ENCODE results near the gene RPS6KC1. TPM values are rescaled to one million over a fixed set of nuclear protein-coding genes. Genes with fewer than 3 reads are reported as not detected.

Gene RPS6KC1
- total RNA-seq, 2 experiments from 2014 or later: 9.4 to 10.7 TPM

DNA sequence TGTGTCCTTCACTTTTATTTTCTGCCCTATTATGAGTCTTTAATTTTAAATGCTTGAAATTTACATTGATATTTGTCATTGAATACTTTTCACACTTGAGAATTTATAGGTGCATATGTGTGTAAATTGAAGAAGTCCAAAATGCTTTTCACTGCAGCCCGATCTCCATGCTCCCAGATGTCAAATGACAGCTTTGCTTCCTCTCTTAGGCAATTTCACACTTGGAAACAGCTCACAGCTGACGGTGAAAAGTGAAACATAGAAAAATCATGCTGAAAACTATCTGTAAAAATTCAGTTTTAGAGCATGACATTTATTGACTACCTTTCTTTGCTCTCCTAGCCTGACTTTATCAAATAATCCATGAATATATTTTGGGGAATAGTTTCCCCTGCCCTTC, 196.0 kb downstream of the RPS6KC1 start:
- no TSS peak for BruUV-seq (replicated peaks)
- no peaks in the 10 kb centered on the region for H3K36me3 ChIP-seq (ENCODE audit: insufficient read depth, low read length)
- TF ChIP-seq EZH2phosphoT487 (IDR thresholded peaks at IDR 0.05; ENCODE audit: borderline replicate concordance, low read depth, low read length): no peak
- no peak for TF ChIP-seq CTCF (conservative IDR thresholded peaks at IDR 0.05; ENCODE audit: low read length)
- intact Hi-C loops (cut with micrococcal nuclease; ENCODE audit: unreplicated experiment): no loop called here
- no peak overlapping the region for H3K27ac ChIP-seq (ENCODE audit: low read depth, low read length, poor library complexity, severe bottlenecking)
- no peak overlapping the region for H3K4me3 ChIP-seq (ENCODE audit: low read depth, low read length, poor library complexity, severe bottlenecking)
- H2AFZ ChIP-seq (ENCODE audit: low read length): no peak overlapping the region
- no peaks in the 10 kb centered on the region for H3K4me1 ChIP-seq (ENCODE audit: insufficient read depth, low read length, poor library complexity, severe bottlenecking)
- H3K9me3 ChIP-seq (ENCODE audit: low read length): no peaks in the 10 kb centered on the region
- no peaks in the 10 kb centered on the region for H4K20me1 ChIP-seq (ENCODE audit: insufficient read depth, low read length)
- H3K9me2 ChIP-seq (ENCODE audit: insufficient read depth, low read length): no peaks in the 10 kb centered on the region
- no peaks in the 10 kb centered on the region for H3K79me2 ChIP-seq (ENCODE audit: insufficient read depth, low read depth, low read length)
- DNase-seq (ENCODE audit: low spot score): no peak
- no peak overlapping the region for H3K4me2 ChIP-seq (ENCODE audit: low read length)
- ChIA-PET POLR2A (interaction anchor here (0.6 to 0.8 kb wide), 2 partner anchors 281 to 900 kb away, joined by 3 read pairs; no protein-coding TSS in a partner anchor), CTCF (ENCODE audit: unreplicated experiment) (no interaction called here)

- TF ChIP-seq EZH2phosphoT487 (IDR thresholded peaks at IDR 0.05; ENCODE audit: borderline replicate concordance, low read depth, low read length): no peak
- no peak for TF ChIP-seq CTCF (conservative IDR thresholded peaks at IDR 0.05; ENCODE audit: low read length)
- Histone ChIP-seq H3K36me3 (ENCODE audit: insufficient read depth, low read length) (no peaks in the 10 kb centered on the region), H3K27ac (ENCODE audit: low read depth, low read length, poor library complexity, severe bottlenecking) (no peak overlapping the region), H3K79me2 (ENCODE audit: insufficient read depth, low read depth, low read length) (no peaks in the 10 kb centered on the region), H3K4me3 (ENCODE audit: low read depth, low read length, poor library complexity, severe bottlenecking) (no peak overlapping the region), H3K4me1 (ENCODE audit: insufficient read depth, low read length, poor library complexity, severe bottlenecking) (no peaks in the 10 kb centered on the region), H3K4me2 (ENCODE audit: low read length) (no peak overlapping the region), H3K9me3 (ENCODE audit: low read length) (no peaks in the 10 kb centered on the region), H3K9me2 (ENCODE audit: insufficient read depth, low read length) (no peaks in the 10 kb centered on the region), H2AFZ (ENCODE audit: low read length) (no peak overlapping the region), H4K20me1 (ENCODE audit: insufficient read depth, low read length) (no peaks in the 10 kb centered on the region)
- BruUV-seq (replicated peaks): no TSS peak
- intact Hi-C loops (cut with micrococcal nuclease; ENCODE audit: unreplicated experiment): no loop called here
- ChIA-PET POLR2A (interaction anchor here (1.3 kb wide), 1 partner anchor 49 kb away, joined by 4 read pairs; no protein-coding TSS in a partner anchor), CTCF (ENCODE audit: unreplicated experiment) (no interaction called here)
- no peak for DNase-seq (ENCODE audit: low spot score)
These were observed 198.4 kb downstream of the RPS6KC1 start for GRCh38 chr1:213249395-213249794.

- intact Hi-C loops (cut with micrococcal nuclease; ENCODE audit: unreplicated experiment): no loop called here
- Histone ChIP-seq H3K4me3 (ENCODE audit: low read depth, low read length, poor library complexity, severe bottlenecking) (no peak overlapping the region), H3K4me2 (ENCODE audit: low read length) (no peak overlapping the region), H4K20me1 (ENCODE audit: insufficient read depth, low read length) (no peaks in the 10 kb centered on the region), H3K4me1 (ENCODE audit: insufficient read depth, low read length, poor library complexity, severe bottlenecking) (no peaks in the 10 kb centered on the region), H3K36me3 (ENCODE audit: insufficient read depth, low read length) (no peaks in the 10 kb centered on the region), H3K9me3 (ENCODE audit: low read length) (no peaks in the 10 kb centered on the region), H3K79me2 (ENCODE audit: insufficient read depth, low read depth, low read length) (no peaks in the 10 kb centered on the region), H3K27ac (ENCODE audit: low read depth, low read length, poor library complexity, severe bottlenecking) (no peak overlapping the region), H3K9me2 (ENCODE audit: insufficient read depth, low read length) (no peaks in the 10 kb centered on the region), H2AFZ (ENCODE audit: low read length) (no peak overlapping the region)
- no TSS peak for BruUV-seq (replicated peaks)
- DNase-seq (ENCODE audit: low spot score): no peak
- ChIA-PET CTCF (ENCODE audit: unreplicated experiment) (no interaction called here), POLR2A (interaction anchor here (1.3 kb wide), 1 partner anchor 49 kb away, joined by 4 read pairs; no protein-coding TSS in a partner anchor)
- TF ChIP-seq CTCF (conservative IDR thresholded peaks at IDR 0.05; ENCODE audit: low read length) (no peak), EZH2phosphoT487 (IDR thresholded peaks at IDR 0.05; ENCODE audit: borderline replicate concordance, low read depth, low read length) (no peak)
These were observed 199.0 kb downstream of the RPS6KC1 start for GRCh38 chr1:213250041-213250440.
